Liver (tissue), 9 donors: ENCODE data around the gene MBD3L3. TPM values are rescaled to one million over a fixed set of nuclear protein-coding genes. Genes with fewer than 3 reads are reported as not detected.
"Not testable (repeated sequence)": the region's sequence is repeated elsewhere in the genome, so short reads cannot be mapped to it uniquely, and the experiment has no call there.

ENCODE experiments used
- DNase-seq: peaks from one replicate; pipeline ENCODE4 v3.0.0-alpha.2; 2017; ENCODE audit warnings: low spot score
- H3K27ac ChIP-seq, 2 donors: one replicate each; pipeline ENCODE4 v1.7.0; 2013; ENCODE audit warnings: inconsistent platforms in 2 of 2, low read length in 2 of 2, control low read depth in 1 of 2, low read depth in 1 of 2, mild to moderate bottlenecking in 1 of 2
- H3K27me3 ChIP-seq, 4 donors: one replicate each; pipeline versions ENCODE4 v1.6.1 to v1.7.0; 2013; ENCODE audit warnings: low read length in 3 of 4, inconsistent platforms in 1 of 4, mild to moderate bottlenecking in 1 of 4, moderate library complexity in 1 of 4; ENCODE audit not compliant: control insufficient read depth in 4 of 4, insufficient read depth in 4 of 4
- H3K36me3 ChIP-seq, 4 donors: one replicate each; pipeline versions ENCODE4 v1.6.1 to v1.7.0; 2013; ENCODE audit warnings: low read length in 3 of 4, mild to moderate bottlenecking in 3 of 4, low read depth in 1 of 4, moderate library complexity in 1 of 4; ENCODE audit not compliant: control insufficient read depth in 4 of 4, insufficient read depth in 3 of 4
- H3K4me1 ChIP-seq, 4 donors: one replicate each; pipeline versions ENCODE4 v1.6.1 to v1.7.0; 2013; ENCODE audit warnings: low read length in 3 of 4, mild to moderate bottlenecking in 3 of 4, moderate library complexity in 1 of 4; ENCODE audit not compliant: control insufficient read depth in 4 of 4, insufficient read depth in 4 of 4
- H3K4me3 ChIP-seq, 3 donors: one replicate each; pipeline versions ENCODE4 v1.6.1 to v1.7.0; 2013; ENCODE audit warnings: low read length in 3 of 3, control low read depth in 1 of 3, low read depth in 1 of 3, mild to moderate bottlenecking in 1 of 3
- H3K9ac ChIP-seq, 2 donors: one replicate each; pipeline ENCODE4 v1.7.0; 2013; ENCODE audit warnings: low read length in 2 of 2, mild to moderate bottlenecking in 2 of 2, moderate library complexity in 2 of 2, control low read depth in 1 of 2, low read depth in 1 of 2
- H3K9me3 ChIP-seq, 4 donors: one replicate each; pipeline versions ENCODE4 v1.6.1 to v1.7.0; 2013; ENCODE audit warnings: low read length in 3 of 4; ENCODE audit not compliant: control insufficient read depth in 4 of 4
- WGBS: extraction: QIAGEN DNeasy Blood & Tissue Kit; methylation state at CpG from one replicate; pipeline ENCODE4 v1.1.7; 2013; 5-methylcytosine and 5-hydroxymethylcytosine counted together
- polyA plus RNA-seq, 2 donors: library from polyadenylated mRNA; stranded (reverse) in 1 of 2; unstranded in 1 of 2; fragments of 200-250 nt in 1 of 2; fragments of >200 nt in 1 of 2; fragmentation: Nextera tagmentation in 1 of 2; extraction: Ambion mirVana in 1 of 2; gene quantifications; one replicate each; pipeline versions ENCODE4 v1.2.1 to v1.2.3, GENCODE V29; 2013 to 2015
- total RNA-seq, 2 donors: library from RNA; depleted of rRNA; stranded (reverse); fragments of >200 nt; gene quantifications; one replicate each; pipeline ENCODE4 v1.2.3, GENCODE V29; 2014
- donor health status: healthy.
- donor health status: healthy.
- donor health status: healthy.
- donor health status: healthy.
- donor health status: healthy.

MBD3L3 gene
- total and polyA plus RNA-seq, 4 donors, result not detected

- H3K4me3 ChIP-seq, H3K9ac ChIP-seq, H3K4me1 ChIP-seq, H3K36me3 ChIP-seq, DNase-seq, H3K27ac ChIP-seq, H3K27me3 ChIP-seq, H3K9me3 ChIP-seq: not testable (repeated sequence)
- WGBS, result 96% methylated on average over 12 of the region's 14 CpGs
These were observed 3.7 kb downstream of the MBD3L3 start for GRCh38 chr19:7054635-7055368.

GRCh38 chr19:7052896-7053295, 5.6 kb downstream of the MBD3L3 start:
- WGBS, result 90% methylated on average over 7 of the region's 7 CpGs
- H3K36me3 ChIP-seq, H3K27ac ChIP-seq, H3K27me3 ChIP-seq, H3K4me3 ChIP-seq, H3K9me3 ChIP-seq, H3K4me1 ChIP-seq, H3K9ac ChIP-seq, DNase-seq: not testable (repeated sequence)

GRCh38 chr19:7051421-7051820, 7.1 kb downstream of the MBD3L3 start:
- DNase-seq, H3K27ac ChIP-seq, H3K27me3 ChIP-seq, H3K9ac ChIP-seq, H3K4me1 ChIP-seq, H3K9me3 ChIP-seq, H3K36me3 ChIP-seq, H3K4me3 ChIP-seq: not testable (repeated sequence)
- 94% methylated on average over 2 of the region's 5 CpGs for WGBS

- H3K9ac ChIP-seq, H3K27ac ChIP-seq, H3K9me3 ChIP-seq, H3K27me3 ChIP-seq, DNase-seq, H3K4me3 ChIP-seq, H3K36me3 ChIP-seq, H3K4me1 ChIP-seq: not testable (repeated sequence)
- no CpG with 5 or more reads among the region's 7 CpGs for WGBS
These were observed 9.5 kb downstream of the MBD3L3 start, which contains the start of gene MBD3L2 for GRCh38 chr19:7049021-7049420. Gene MBD3L2, plus strand, starts transcription at chr19:7049321. Its CDS starts 53 bp downstream, at chr19:7049374.

GRCh38 chr19:7041563-7041962, 16.9 kb downstream of the MBD3L3 start:
- not testable (repeated sequence) for H3K27me3 ChIP-seq, H3K27ac ChIP-seq, H3K9ac ChIP-seq, H3K36me3 ChIP-seq, DNase-seq, H3K4me3 ChIP-seq, H3K9me3 ChIP-seq, H3K4me1 ChIP-seq
- WGBS, result no CpG with 5 or more reads among the region's 2 CpGs

GRCh38 chr19:7040079-7040478, 18.4 kb downstream of the MBD3L3 start, which contains the start of gene MBD3L4:
Gene MBD3L4, minus strand, starts transcription at chr19:7040179. Its CDS starts 35 bp downstream, at chr19:7040144.
- H3K9me3 ChIP-seq, H3K9ac ChIP-seq, H3K4me3 ChIP-seq, H3K27ac ChIP-seq, DNase-seq, H3K36me3 ChIP-seq, H3K27me3 ChIP-seq, H3K4me1 ChIP-seq: not testable (repeated sequence)
- no CpG with 5 or more reads among the region's 9 CpGs for WGBS

GRCh38 chr19:7030278-7030677, 28.2 kb downstream of the MBD3L3 start, which contains the start of gene MBD3L5:
Gene MBD3L5, plus strand, starts transcription at chr19:7030578. Its CDS starts 34 bp downstream, at chr19:7030612.
- H3K4me3 ChIP-seq, H3K27me3 ChIP-seq, H3K27ac ChIP-seq, H3K4me1 ChIP-seq, H3K36me3 ChIP-seq, H3K9me3 ChIP-seq, H3K9ac ChIP-seq, DNase-seq: not testable (repeated sequence)
- no CpG with 5 or more reads among the region's 9 CpGs for WGBS

GRCh38 chr19:7028790-7029189, 29.7 kb downstream of the MBD3L3 start:
- H3K9me3 ChIP-seq, H3K27me3 ChIP-seq, H3K9ac ChIP-seq, DNase-seq, H3K4me3 ChIP-seq, H3K36me3 ChIP-seq, H3K27ac ChIP-seq, H3K4me1 ChIP-seq: not testable (repeated sequence)
- no CpG with 5 or more reads among the region's 1 CpG for WGBS
